NCI-H187 (cell line): ENCODE results near the gene NTNG2.

Source experiments
- DNase-seq, 2 experiments: peaks; one replicate each; lab custom pipeline; 2025; lab: John Stamatoyannopoulos, UW

Gene NTNG2

DNA sequence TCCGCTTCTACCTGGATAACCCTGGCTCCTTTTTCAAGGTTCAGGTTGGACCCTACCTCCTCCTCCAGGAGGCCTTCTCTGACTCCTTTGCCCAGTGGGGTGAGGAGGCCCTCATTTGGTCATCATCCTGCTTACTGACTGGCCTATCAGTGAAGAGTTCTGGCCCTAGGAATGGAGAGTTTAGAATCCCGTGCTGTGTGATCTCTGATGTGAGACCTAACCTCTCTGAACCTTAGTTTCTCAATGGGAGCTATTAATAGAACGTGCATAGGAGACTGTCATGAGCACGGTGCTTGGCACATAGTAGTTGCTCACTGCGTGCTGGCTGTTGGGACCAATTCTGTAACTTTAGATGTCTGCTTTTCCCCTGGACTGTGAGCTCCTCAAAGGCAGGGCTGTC lies 10.3 kb downstream of the NTNG2 start:
- no peak for DNase-seq

DNA sequence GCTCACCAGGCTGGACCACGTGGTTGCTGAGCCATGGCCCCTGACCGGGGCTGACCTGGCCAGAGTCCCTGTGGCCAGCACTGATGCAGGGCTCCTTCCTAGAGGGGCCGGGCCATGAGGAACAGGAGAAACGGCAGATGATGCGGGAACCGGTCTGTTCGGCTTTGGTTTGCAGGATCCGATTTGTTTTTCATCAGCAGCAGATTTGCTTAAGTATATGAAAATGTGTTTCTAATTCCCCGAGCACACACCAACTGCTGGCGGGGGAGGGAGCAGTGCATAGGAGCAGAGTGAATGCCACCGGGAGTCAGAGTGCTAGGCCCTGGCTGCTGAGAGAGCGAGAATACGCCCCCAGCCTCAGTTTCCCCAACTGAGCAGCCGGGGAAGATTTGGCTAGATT lies 13.6 kb downstream of the NTNG2 start:
- DNase-seq, result no peak

DNA sequence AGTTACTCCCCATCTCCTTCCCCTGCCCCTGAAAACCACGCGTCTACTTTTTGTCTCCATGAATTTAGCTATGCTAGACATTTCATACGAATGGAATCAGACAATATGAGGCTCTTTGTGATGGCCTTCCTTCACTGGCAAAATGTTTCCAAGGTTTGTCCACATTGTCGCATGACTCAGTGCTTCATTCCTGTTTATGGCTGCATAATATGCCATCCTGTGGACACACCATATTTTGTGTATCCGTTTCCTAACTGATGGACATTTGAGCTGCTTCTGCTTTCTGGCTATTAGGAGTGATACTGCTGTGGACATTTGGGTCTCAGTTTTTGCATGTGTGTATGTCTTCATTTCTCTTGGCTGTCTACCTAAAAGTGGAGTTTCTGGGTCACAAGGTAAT lies 14.5 kb downstream of the NTNG2 start:
- no peak for DNase-seq

DNA sequence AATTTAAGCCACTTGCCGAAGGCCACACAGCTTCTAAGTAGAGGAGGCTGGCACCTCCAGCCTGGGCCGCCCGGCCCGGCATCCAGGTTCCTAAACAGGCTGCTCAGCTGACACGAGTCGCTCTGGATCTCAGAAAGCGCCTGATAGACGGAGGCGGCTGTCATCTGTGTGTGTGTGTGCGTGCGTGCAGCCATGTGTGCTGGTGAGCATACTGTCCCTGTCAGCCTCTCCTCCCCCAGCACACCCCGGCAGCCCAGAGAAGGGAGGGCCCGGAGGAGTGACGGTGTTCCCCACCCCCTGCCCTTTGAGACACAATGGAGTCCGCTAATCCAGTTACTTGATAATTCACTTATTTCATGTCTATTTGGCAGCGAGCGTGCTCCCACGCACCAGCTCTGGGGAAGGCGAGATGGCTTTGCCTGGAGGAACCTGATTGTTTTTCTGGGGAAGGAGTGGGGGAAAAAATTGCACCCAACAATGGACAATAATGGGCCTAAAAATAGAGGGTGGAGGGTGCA lies 20.0 kb downstream of the NTNG2 start:
- DNase-seq, result no peak

DNA sequence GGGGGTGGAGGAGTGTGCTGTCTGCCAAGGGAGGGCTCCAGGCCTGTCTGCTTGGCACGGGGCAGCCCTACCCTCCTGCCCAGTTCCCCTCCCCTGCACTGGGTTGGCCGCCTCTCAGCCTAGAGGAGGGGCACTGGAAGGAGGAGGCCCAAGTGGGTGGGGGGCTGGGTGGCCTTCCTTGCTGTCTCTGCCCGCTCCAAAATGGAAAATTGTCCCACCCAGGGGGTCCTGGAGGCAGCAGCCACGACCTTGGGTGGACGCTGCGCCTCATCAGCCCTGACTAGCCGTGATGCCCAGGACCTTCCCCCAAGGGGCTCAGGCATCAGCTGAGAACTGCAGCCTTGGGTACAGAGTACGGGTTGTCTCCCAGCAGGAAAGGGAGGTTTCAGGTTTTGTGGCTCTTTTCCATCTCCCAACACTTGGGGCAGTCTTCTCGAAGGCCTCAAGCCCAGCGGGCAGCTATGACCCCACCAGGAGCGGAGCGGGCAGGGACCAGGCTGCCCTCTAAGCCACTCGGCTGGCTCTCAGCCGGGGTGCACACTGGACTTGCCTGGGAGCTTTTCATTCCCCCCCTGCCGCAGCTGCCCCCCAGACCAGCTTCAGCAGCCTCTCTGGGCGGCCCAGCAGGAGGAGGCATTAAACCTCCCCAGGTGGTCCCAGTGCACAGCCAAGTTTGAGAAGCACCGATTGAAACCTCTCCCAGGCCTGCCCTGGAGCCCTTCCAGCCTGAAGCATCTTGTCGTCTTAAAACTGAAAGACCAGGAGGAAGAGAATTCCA lies 20.6 kb downstream of the NTNG2 start:
- DNase-seq, result no peak

DNA sequence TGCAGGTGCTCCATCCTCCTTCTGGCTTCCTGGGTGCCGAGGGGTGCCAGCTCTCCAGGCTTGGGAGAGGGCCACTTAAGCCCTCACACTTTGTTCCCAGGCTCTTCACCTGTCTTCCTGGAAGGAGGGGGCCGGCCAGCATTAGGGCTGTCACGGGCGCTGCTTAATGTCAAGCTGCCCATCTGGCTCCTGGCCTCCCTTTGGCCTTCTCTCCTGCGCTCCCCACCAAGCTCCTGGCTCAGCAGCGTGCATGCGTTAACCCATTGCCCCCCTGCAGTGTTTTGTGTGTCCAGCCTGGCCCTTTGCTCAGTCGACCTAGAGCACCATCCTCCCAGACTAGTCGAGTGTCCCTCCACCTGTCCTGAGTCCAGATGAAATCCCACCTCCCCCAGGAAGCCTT lies 21.3 kb downstream of the NTNG2 start:
- DNase-seq, result no peak

DNA sequence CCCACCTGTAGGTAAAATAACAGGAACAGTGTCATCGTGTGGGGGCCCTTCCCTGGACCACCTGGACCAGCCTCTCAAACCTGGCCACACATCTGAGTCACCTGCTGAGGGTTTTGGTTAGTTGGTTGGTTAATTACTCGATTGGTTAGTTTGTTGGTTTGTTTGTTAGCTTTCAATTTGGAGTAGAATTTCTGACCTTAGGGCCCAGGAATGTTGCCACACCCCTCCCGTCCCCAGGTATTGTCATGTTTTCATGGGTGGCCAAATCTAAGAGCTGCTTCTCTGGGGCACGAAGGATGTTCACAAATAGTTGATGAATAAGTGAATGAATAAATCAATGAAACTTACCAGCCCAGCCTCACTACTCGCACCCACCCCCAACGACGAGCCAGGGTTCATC lies 21.9 kb downstream of the NTNG2 start:
- DNase-seq, result no peak

DNA sequence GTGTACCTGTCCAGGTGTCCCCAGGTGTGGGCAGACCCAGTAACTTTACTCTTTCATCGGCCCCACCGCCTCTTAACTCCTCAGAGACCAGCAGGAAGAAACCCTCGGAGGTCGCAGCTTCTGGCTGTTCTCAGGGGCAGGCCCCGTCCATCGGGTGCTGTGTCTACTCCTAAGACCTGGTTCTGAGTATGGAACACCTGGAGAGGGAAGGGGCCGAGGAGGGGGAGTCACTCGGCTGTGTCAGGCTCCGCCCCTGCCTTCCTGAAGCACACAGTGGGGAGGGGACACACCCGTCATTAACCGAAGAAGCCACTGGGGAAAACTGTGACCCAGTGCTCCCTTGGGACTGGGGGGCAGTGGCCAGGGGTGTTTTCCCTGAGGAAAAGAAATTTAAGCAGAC lies 22.3 kb downstream of the NTNG2 start:
- no peak for DNase-seq

DNA sequence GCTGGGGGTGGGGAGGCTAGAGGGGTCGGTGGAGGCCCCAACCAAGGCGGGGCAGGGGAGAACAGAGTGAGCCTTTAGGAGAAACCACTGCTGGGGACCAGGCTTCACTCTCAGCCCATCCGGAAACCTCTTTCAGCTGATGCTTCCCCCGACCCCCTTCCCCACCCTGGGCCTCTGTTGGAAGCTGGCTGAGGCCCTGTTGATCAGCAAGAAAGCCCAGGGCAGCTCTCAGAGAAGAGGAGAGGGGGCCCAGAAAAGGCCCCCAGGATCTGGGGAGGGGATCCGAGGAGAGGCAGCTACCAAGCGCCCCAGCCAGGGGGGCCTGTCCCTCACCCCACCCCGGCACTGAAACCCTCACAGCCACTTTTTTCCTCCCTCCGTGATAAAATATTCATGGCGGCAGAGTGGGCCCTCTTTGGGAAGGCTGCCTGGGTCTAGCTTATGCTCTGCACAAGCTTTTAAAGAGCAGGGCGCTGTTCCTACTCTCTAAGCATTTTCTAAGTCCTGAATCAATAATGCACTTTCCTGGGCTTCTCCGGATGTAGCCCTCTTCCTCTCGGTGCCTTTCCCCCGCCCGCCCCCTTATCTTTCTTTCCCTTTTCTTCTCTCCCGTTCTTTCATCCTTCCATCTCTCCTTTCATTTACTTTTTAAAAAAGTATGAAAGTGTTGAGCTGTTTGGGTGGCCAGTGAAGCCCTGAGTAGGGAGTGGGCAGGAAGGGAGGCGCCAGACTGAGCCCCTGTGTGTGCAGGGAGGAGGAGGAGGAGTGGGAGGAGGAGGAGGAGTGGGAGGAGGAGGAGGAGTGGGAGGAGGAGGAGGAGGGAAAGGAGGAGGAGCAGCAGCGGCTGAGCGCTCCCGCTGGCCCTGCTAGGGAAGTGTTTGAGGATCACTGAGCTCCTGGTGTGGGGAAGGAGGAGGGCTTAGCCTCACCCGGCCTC lies 23.5 kb downstream of the NTNG2 start:
- DNase-seq, result no peak

DNA sequence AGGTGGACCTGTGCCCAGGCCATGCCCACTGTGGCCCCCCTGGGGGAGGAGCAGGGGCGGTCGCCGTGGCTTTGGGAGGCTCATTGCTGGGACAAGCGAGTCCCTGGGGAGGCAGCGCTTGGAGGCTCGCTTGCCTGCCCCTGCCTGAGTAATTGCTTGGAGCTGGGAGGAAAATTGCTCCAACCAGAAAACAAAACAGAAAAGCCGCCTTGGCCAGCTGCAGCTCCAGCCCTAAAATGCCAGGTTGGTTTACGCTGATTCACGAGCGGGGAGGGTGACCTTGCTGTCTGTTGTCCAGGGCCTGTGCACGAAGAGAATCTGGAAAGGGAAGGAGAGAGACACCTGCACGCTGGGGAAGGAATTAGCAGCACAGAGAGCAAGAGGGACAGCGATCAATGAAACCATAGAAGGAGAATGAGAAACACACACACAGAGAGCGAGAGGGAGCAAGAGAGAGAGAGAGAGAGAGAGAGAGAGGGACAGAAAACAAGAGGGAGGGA lies 25.3 kb downstream of the NTNG2 start:
- DNase-seq, result no peak

DNA sequence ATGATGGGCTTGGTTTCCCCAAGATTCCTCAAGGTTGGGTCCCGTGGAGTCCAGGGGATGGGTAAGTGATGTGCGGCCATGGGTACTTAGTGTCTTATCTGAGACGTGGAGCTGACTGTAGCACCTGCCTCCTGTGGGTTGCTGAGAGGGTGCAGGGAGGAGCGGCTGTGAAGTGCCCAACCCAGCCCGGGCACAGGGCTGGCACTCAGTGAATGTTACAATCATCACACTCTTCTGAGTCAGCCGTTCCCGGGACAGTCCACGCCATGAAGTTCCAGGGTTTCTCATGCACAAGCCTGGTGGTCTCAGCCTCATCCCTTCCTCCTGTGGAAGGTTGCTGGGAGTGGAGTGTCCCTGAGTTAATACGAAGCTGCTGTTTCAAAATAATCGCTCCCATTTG lies 29.1 kb downstream of the NTNG2 start:
- no peak for DNase-seq

DNA sequence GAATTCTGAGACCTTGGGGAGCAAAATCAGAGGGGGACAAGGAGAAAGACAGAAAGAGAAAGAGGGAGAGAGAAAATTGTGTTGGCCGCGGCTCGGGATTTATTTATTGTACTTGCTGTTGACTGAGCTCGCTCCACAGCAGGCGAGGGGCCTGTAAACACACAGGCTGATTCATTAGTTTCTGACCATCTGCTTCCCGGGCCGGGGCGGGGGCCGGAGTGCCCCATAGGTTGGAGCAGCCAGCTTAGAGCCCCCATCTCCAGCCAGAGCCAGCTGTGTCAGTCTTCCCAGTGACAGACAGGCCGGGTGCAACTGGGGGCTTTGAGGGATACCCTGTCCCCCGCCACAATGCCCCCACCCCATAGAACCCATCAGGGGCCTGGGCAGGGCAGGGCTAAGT lies 30.9 kb downstream of the NTNG2 start:
- no peak for DNase-seq

DNA sequence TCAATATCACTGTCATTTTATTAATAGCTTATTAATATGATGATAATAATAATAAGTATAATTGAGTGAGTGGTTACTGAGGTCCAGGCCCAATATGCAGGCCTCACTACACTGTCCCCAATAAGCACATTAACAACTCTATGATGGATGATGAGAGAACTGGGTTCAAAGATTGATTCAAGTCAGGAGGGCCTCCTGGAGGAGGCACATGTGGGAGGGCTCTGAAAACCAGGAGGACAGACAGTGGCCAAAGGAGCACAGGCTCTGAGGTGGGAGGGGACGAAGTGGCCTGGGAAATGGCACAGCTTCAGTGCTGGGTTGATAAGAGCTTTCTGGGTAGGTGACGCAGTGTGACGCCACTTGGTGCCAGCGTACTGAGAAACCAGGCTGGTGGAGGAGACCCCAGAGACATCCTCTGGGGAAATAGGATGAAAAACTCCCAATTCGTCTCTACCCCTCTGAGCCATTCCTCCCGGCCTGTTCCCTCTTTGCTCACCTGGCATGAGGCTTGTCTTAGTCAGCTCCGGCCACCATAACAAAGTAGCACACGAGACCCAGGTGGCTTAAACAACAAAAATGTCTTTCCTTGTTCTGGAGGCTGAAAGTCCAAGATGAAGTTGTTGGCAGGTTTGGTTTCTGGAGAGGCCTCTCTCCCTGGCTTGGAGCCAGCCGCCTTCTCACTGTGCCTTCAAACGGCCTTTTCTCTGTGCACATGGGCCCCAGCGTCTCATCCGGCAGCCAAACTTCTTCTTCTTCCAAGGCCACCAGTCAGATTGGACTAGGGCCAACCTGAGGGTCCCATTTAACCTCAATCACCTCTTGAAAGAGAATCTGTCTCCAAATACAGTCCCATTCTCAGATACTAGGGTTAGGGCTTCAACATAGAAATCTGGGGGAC lies 31.6 kb downstream of the NTNG2 start:
- DNase-seq, result no peak

DNA sequence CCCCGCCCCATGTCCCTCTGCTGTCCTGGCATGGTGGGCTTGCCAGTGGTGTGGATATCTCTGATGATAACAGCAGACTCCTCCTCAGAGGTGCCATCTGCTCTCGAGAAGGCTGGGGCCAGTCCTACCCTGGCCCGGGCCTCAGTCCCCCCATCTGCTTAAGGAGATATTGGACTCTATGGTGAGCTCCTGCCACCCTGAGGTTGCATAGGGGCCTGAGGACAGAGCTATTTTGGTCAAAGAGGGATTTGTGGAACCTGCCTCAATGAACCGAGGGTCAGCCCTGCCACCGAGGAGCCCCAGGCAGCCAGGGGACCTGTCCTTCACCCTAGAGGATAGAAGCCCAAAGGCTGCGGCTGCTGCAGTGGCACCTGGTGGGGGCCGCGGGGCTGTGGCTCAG lies 32.6 kb downstream of the NTNG2 start:
- DNase-seq, result no peak

DNA sequence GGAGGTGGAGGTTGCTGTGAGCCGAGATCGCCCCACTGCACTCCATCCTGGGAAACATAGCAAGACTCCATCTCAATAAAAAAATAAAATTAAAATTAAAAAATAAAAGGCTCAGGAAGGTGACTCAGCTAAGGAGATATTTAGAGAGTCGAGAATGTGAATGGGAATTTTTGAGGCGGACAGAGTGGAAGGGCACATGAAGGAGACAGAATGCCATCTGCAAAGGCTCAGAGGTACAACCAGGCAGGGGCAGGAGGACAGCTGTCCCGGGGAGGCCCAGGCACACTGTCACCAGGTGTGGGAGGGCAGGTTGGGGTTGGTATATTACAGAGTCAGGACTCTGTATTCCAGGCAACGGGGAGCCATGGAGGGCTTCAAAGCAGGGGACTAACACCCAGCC lies 35.5 kb downstream of the NTNG2 start:
- DNase-seq, result no peak

DNA sequence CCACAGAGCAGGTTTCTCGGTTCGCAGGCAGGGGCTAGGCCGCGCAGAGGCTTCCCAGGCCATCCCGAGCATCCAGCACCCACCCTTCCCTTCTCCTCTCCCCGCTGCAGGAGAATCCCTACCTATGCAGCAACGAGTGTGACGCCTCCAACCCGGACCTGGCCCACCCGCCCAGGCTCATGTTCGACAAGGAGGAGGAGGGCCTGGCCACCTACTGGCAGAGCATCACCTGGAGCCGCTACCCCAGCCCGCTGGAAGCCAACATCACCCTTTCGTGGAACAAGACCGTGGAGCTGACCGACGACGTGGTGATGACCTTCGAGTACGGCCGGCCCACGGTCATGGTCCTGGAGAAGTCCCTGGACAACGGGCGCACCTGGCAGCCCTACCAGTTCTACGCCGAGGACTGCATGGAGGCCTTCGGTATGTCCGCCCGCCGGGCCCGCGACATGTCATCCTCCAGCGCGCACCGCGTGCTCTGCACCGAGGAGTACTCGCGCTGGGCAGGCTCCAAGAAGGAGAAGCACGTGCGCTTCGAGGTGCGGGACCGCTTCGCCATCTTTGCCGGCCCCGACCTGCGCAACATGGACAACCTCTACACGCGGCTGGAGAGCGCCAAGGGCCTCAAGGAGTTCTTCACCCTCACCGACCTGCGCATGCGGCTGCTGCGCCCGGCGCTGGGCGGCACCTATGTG lies 36.1 kb downstream of the NTNG2 start:
- DNase-seq, result no peak

DNA sequence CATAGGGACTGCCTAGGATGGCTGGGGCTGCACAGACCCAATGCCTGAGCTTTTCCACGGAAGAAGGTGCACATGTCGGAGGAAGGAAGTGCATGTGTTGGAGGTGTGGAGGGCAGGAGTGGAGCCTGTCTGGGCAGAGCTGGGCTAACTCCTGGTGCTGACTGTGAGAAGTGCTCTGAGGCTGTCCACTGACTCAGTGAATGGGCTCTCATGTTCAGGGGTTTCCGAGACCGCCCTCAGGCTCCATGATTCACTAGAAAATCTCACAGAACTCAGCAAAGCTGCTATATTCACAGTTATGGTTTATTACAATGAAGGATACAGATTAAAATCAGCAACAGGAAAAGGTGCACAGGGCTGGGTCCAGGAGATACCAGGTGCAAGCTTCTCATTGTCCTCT lies 37.2 kb downstream of the NTNG2 start:
- DNase-seq, result no peak

DNA sequence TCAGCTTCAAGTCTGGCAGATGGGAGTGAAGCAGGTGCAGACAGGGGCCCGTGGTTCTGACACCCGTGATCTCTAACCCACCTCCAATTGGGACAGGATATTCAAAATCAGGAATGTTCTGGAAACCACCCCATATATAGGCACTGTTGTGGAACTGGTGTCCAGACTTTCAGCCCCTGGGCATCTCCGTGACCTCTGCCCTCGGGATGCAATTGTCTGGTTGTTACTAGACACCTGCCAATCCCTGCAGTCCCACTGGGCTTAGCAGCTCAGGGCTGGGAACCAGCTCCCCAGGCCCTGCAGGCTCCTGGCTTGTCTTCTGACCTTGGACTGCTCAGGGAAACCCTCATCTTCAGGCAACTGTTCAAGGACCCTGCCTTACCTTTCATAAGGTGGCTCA lies 38.8 kb downstream of the NTNG2 start:
- DNase-seq, result no peak

DNA sequence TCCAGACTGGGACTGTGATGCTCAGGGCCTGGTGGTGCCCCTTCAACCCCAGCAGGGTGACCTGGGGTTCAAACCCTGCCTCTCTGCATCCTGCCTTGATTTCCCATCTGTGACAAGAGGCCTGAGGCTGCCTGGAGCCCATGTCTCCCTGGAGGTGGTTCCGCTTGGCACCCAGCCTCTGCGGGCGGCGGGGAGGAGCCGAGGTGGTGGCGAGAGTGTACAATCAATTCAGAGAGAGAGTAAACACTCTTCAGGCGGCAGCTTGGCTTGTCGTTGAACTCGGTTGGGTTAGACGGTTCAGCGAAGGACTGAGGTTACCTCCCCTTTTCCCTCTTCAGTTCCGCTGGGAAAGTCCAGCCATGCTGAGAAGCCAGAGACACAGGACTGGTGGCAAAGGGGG lies 39.3 kb downstream of the NTNG2 start:
- peak; percentile 24 to 57 for DNase-seq

DNA sequence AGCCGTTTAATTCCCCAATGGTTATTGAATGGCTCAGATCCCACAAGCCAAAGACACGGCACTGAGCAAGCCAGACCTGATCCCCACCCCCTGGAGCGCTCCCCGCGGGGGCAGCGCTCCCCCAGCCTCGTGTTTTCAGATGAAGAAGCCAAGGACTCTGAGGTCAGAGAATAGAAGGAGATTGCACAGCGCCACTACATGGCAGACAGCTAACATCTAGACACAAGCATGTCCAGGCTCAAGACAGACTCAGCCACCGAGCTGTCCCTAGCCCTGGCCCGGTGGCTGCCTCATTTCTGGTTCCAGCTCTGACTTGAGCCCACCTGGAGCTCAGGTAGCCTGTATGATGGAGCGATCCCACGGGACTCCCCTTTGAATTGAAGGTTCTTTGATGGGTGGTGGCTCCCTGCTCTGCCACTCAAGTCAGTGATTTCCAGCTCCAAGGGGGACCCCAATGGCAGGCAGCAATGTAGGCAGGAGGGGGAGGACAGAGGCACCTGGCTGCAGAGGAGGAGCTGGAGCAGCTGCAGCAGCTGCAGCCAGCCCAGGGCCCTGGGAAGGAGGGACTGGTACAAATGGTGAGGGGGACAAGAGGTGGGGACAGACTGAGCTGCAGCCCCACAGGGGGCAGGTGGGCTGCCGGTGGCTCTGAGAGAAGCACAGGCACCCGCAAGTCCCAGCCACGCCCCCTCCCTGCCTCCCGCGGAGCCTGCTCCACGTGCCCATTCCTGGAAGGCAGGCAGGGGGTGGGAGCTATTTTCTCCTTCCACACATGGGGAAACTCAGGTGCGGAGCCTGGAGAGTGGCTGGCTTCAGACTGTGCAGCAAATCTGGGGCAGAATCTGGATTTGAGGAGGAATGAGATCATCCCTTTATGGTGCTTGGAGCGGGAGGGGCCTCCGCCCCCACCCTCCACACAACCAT lies 40.2 kb downstream of the NTNG2 start:
- no peak for DNase-seq
